ENCODE measurements around the gene AOPEP.

Gene AOPEP

DNA sequence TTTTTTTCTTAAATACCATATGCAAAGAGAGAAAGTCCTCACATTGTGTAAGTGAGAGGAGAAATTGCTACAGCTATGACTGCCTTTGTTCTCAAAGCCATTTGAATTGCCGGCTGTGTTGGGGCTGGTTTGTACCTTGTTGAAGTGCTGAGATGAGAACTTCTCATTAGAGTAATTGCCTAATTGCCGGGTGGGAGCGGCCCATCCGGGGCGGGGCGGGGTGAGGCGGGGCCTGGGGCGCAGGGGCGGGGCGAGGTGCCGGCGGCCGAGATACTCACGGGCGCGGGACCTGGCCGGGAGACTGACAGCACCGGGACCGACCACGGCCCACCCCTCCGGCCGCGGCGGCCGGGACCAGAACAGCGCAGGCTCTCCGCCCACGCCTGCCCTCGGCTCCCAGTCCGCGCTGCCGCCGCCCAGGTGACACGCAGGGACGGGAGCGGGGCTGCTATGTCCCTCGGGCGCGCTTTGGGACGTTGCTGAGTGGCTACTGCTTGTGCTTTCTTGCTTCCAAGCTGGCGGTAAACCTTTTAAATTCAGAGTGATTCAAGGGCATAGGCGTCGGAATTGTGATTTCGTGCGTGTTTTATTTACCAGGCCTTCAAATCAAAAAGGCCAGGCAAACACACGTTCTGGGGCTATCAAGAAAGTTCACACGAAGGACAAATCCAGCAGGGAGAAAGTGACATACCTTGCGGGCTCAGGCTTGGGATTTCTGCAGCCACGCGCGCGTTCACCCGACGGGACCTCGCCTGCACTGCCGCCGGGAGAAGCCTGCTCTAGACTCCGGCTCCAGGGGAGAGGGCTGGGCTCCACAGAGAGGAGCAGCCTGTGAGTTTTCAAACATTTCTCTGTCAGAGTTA is 322.0 kb downstream of the AOPEP start:
- peak; percentile 13 for DNase-seq

- DNase-seq, result no peak
Observed at GRCh38 chr9:95049761-95050160, 323.3 kb downstream of the AOPEP start.

- DNase-seq, result no peak
Observed at GRCh38 chr9:95053611-95054570, 327.4 kb downstream of the AOPEP start.

DNA sequence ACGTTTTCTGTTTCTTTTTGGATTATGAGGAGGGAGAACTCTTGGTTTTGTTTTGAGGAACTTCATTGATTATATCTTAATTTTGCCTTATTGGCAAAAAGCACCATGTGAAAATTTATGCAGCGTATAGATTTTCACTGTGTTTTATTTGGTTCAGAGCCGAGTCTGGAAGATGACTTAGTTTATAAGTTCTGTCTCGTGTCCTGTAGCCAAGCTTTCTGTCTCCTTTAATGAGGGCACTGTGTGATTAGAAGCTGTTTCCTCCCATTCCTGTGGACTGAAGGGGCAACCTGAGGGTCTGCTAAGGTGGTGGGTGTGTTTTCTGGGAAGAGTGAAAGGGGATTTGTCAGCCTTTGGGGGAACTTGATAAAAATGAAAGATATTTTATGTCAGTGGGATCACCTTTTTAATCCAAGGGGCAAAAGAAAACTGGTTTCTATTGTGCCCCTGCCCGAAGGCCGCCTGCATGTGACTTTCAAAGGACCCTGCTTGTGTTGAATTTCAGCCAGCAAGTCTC is 328.9 kb downstream of the AOPEP start:
- no peak for DNase-seq

DNA sequence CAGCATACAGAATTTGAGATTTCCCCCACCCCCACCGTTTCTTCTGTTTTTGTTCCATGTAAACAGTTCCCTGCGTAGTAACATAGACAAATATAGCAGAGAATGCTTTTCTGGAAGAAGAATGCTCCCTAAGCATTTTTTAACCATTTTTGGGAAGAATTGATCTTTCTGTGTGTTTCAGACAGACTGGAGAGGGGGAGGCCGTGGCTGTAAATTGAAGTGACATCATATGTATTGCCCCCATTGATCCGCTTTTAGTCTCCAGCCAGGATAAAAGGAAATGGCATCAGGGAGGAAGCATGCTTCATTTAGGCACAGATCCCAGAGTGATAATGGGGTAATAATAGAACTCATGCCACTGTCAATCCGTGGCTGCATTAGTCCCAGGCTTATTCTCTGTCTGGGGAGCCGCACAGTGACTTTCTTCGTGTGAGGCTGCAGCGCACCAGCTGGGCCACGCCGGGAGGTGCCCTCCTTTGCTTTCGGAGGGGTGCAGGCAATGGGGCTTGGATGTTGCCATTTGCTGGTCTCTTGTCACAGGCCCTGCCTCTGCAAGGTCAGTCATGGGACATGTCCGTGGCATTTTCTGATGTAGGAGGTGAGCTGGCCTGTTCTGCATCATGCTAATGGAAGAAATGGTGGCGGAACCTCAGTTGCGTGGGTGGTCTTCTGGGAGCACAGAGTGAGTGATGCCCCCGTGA is 329.5 kb downstream of the AOPEP start:
- DNase-seq, result no peak

GRCh38 chr9:95057101-95057500 is 330.6 kb downstream of the AOPEP start:
- DNase-seq, result no peak

DNA sequence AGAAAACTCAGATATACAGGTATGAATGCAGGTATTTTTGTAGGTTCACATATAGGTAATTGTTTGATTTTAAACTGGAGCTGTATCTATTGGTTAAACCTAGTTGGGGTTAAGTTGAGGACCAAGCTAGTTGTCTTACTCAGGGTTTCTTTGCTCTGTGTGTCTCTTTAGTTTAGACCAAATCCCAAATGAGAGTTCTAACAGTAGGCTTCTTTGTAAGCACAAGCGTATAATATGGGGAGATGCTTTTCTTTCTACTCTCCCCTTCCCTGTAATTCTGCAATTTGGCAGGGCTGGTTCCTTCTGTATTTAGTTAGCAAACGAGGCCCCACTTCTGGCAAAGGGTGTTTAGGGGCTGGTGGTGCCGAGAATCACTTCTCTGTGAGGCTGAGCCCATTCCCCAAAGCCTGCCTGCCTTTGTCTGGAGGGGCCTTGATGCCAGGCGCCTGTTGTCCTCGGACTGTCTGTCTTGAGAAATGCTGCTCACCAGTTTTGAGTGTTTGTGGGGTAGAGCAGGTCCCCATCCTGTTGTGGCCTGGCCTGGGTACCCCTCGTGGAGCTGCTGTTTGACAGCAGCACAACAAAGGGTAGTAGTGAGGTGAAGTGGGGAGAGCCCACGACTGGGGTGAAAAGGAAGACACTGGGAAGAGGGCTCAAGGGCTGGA is 331.8 kb downstream of the AOPEP start:
- no peak for DNase-seq

DNA sequence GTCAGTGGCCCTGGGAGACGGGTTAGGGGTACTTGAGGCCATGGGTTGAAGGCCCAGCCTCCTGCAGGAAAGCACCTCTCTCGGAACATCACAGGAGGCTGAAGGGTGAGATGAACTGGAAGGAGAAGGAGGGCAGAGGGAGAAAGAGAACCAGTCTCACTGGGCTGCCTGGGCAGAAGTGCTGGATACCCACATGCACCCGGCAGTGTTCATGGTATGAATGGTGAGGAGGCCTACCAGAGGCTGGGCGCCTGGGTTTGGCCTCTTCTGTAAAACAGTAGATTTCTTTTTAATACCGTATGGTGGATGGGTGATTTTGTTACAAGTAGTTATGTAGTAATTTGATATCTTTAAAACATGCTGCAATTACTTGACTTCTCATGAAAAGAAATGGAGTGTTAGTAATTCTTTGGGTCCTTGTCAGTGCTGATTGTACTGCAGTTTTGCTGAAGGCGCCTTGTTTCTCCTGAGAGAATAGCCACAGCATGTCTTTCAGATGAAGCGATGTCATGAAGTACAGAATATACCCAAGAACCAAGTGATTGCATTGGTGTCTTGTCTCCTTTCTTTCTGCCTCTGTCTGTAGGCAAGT is 332.4 kb downstream of the AOPEP start:
- no peak for DNase-seq

DNA sequence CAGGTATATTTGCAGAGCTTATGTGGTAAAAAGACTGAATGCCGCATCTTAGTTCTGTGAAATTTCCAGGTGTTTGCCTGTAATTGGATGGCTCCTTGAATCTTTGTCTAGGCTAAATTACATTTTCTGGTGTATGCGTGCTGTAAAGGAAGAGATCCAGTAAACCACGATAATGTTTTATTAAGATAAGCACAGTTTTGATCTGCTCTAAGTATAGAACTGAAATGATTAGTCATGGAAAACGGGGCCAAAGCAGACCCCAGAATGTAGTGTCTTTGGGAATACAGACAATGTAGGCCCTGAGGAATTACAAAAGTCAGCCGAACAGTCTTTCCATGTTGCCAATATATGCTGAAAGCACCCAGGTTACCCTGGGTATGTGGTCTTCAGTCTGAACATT is 333.7 kb downstream of the AOPEP start:
- no peak for DNase-seq

DNA sequence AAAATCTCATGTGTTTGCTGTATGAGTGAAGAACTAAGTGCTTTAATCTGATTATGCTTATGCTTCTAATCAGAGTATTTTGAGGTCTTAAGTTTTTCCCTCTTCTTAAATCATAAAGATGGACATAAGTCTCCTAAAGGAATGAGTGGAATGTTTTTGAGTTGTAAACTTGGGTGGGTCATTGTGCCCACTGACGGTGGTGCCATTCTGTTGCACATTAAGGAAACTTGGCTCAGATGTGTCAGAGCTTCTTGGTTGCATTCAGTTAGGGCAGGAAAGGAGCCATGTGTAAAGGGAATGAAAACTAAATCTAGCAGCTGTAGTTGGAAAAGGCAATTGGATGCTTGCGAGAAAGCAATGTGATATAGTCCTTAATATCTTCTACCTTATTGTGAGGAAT is 334.4 kb downstream of the AOPEP start:
- DNase-seq, result no peak

DNA sequence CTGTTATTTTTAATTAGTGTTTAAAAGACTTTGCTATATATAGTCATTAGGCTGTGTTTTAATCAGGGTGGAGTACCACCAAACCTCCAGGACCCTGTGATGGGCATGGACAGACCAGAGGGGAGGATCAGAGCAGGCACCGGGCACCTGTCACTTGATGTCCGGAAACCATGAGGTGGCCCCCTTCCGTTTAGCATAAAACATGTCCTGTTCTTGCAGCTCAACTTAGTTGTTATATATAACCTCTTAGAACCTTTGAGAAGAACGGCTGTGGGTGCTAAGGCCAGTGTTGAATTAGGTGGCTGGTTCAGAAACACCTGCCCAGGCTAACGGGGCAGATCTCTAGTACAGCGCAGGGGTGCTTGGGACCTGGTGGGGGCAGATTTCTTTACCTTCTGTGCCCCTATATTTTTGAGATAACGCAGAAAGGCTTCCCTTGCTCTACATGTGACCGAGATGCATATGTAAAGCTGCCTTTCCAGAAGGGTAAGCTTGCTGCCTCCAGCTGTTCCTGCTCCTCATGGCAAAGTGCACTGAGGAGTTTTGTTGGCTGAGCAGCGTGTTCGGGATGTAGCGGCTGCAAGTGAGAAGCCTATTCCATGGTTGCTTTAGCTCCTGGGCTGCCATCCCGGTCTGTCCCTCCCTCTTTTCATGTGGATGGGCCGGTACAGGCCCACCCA is 335.6 kb downstream of the AOPEP start:
- DNase-seq, result no peak

DNA sequence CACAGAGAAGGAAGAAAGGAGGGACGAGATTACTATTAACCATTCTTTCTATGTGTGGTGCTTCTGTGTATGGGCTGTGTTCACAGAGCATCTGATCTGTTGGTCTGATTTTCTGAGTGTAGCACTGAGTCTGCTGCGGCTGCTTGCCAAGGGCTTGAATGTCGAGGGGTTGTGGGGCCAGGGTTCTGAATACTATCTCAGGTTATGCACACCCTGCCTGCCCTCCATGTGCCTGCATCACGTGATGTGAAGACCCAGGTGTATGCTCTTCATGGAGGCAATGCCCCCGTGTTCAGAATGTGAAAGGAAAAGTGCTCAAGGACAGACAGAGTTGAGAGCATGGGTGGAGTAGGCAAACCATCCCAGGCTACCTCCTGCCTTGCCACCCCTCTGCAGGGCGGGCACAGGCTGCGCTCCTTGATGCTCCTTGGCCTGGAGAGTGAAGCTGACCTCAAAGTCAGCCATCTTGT is 336.1 kb downstream of the AOPEP start:
- DNase-seq, result no peak

DNA sequence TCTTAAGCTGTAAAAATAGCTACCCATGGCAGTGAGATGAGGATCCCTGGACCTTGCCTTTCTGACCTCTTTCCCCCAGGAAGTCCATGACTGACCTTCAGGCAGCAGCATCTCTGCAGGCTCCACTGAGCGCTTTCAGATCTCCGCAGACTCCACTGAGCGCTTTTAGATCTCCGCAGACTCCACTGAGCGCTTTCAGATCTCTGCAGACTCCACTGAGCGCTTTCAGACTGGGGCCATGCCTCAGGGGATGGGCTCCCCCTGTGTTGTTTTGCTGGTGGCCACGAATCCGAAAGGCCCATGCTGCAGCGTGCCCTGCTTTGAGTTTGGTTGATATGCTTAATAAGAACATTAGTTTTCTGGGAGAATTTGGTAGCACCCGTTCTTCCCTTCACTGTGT is 336.8 kb downstream of the AOPEP start:
- no peak for DNase-seq

DNA sequence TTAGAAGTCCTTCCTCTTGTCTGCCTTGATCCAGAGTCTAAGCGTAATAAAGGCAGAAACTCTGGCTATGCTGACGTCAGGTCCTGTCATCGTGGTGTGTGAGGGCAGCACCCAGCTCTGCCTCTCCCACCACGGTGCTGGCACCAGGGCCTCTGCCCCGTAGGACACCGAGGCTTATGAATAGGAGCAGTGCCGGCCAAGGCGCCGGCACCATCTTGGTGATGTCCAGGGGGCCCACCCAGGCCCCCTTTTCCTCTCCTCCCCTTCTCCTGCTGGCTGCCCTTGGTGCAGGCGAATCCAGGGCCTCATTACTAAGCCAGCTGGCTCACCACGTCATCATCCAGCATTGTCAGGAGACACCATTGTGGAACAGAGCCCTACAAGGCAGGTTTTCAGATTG is 338.7 kb downstream of the AOPEP start:
- DNase-seq, result no peak

DNA sequence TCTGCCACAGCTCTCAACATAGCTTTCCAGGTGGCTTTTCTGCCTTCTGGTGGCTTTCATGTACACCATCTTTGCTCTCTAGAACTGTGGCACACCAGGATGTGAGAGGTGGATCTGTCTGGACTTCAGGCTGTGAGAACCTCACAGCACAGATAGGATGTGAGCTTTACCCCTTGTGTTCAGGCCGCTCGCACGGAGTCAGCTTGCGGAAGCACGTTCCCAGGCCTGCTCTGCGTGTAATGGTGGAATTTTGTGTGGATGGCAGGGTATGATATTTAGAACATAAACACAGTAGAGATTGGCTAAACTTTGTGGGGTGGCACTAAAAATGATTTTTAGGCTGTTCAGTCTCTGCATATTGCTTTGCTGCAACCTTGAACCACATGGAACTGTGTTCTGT is 340.6 kb downstream of the AOPEP start:
- DNase-seq, result no peak

- no peak for DNase-seq
Observed at GRCh38 chr9:95067897-95068296, 341.4 kb downstream of the AOPEP start.

GRCh38 chr9:95070549-95071021 is 344.1 kb downstream of the AOPEP start:
- no peak for DNase-seq

DNA sequence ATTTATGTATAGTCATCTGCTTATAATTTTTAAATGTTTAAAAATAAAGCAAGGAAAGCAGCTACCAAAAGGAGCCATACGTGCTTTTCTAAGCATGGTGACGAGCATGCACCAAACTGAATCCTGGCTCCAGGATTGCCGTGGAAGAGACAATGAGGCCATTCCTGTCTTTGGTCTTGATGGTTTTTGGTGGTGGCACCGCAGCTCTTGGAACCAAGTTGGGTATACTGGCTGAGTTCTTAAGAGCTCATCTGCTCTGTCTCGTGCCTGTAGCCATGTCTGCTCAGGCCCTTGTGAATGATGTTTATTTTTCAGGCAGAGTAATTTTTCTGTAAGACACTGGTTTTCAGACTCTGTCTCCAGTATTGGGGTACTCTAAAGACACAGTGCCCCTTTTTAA is 345.0 kb downstream of the AOPEP start:
- no peak for DNase-seq

DNA sequence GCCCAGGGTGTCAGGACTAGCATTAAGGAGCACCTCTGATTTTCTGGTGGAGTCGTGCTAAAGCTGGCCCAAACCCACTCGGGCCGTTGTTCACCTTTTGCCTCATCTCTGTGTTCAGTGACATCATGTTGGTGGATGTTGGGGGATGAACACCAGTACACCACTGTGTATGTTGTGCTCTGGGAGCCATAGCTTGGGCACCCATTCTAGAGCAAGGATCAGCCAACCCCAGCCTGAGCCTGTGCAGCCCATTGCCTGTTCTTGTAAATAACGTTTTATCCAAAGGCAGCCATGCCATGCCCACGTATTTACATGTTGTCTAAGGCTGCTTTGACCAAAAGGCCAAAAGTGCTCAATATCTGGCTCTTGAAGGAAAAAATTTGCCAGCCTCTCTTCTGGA is 345.4 kb downstream of the AOPEP start:
- DNase-seq, result no peak

- no peak for DNase-seq
Observed at GRCh38 chr9:95073042-95073607, 346.6 kb downstream of the AOPEP start.

- no peak for DNase-seq
Observed at GRCh38 chr9:95073918-95074317, 347.4 kb downstream of the AOPEP start.

All from NCI-H226 (cell line).